Neural progenitor cell (in vitro differentiated cells): ENCODE measurements around the gene PTPRB.

Experiments
- CTCF ChIP-seq: fragments of 200-600 bp; sonication (generic); IDR thresholded peaks from 2 replicates; pipeline ENCODE4 v1.5.1; 2017; ENCODE audit warnings: antibody characterized with exemption, mild to moderate bottlenecking
- EZH2phosphoT487 ChIP-seq: fragments of 200-600 bp; sonication (generic); IDR thresholded peaks from 2 replicates; pipeline ENCODE4 v1.6.1; 2017; ENCODE audit warnings: antibody characterized with exemption

DNA sequence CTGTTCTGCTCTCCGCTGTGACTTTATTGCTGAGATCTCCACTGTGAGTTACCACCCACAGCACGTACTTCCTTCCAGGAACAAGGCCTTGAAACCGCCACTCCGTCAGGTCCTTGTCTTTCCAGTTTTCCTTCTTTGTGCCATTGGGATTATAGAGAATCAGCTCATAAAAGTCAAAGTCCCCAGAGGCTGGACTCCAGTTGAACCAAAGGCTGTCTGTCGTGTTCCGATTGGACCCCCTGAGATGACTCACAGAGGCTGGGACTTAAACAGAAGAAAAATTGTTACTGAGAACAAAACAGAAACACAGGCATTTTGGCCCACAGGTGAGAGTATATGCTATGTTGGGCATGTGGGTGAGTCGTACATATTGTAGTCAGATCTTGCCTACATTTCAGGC lies 76.6 kb downstream of the PTPRB start:
- no peak for TF ChIP-seq CTCF
- no peak for TF ChIP-seq EZH2phosphoT487
